Fibroblast of peridontal ligament (primary cell): ENCODE measurements around the gene TTF2.
"Not testable (repeated sequence)": the region's sequence is repeated elsewhere in the genome, so short reads cannot be mapped to it uniquely, and the experiment has no call there.

ENCODE experiments used
- DNase-seq: peaks from one replicate; pipeline ENCODE4 v3.0.0-alpha.2; 2010; ENCODE audit errors: extremely low read depth

TTF2 gene

DNA sequence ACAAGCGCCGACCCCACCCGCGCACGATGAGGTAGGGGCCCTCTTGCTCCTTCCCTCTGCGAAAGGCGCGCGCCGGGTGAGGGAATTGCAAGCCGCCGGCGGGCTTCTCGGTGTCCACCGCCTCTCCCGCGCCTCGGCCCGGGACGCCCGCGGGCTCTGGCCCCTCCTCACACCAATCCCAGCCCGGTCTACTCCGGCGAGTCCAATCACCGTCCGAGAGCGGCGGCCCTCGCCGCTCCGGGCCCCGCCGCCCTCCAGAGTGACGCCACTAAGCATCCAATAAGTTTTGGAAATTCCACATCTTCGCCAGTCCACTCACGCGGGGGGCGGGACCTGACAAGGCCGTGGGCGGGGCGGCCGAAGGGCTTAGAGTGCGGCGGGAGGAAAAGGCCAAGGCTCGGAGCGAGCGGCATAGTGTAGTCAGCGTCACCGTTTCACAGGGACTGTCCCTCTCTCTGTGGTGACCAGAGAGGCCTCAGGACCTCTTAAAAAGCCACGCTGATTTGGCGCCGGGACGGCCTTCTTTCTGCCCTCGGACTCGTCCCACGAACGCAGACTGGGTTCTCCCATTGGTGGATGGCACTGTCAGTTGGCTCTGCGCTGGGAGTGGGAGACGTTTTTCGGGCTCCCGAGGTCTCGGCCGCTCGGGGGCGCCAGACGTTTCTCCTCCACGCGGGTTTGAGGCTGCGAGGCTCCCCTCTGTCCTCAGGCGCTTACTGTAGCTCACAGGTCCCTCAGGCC lies 61.6 kb downstream of the TTF2 start, which contains the start of gene TRIM45:
TSS of gene TRIM45 (minus strand) at position 161 of the 741 bp plus-strand sequence. CDS start 548 bp downstream, outside the sequence.
- DNase-seq = peak; percentile 96

DNA sequence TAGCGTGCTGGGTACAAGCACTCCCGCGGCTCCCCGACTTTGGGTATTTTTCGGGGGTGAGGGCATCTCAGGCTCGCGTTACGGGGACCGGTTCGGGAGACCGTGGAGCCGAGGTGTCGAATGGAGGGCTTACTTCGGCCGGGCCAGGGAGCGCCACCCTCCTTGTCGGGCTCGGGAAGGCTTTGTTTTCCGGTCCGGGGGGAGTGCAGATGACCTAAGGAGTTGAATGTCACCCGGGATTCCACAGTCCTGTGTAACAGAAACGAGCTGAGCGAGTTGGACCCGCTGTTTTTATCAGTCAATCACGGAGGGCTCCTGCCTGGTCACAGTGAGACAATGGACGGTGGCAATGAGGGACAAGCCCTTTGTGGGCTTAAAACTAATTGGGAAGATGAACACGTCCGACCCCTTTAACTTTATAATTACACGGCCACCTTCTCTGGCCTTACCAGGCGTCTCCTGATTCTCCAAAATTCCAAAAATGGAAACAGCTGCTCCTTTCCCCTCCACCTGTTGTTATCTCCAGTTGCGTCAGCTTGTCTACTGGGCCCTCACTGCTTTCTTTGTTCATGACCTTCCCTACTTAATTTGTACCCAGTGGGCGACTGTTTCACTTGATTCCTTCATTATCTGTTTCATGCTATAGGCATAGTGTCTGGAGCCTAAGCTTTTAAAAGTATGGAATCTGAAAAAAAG lies 62.4 kb downstream of the TTF2 start:
- DNase-seq = no peak

DNA sequence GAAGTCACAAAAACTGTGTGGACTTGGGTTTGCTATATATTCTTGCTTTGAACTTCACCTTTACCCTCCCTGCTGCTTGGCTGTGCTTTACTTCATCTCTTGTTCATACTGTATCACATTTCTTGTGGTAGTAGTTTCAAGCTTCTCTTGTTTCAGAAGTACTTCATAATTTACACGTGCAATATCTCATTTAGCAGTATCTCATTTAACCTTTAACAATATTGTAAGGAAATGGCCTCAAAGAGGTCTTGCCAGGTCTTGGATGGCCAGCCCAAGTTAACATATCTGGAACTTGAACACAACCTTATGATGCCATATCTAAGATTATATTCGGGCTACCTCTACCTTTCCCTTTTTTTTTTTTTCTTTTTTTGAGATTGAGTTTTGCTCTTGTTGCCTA lies 63.1 kb downstream of the TTF2 start:
- no peak for DNase-seq

DNA sequence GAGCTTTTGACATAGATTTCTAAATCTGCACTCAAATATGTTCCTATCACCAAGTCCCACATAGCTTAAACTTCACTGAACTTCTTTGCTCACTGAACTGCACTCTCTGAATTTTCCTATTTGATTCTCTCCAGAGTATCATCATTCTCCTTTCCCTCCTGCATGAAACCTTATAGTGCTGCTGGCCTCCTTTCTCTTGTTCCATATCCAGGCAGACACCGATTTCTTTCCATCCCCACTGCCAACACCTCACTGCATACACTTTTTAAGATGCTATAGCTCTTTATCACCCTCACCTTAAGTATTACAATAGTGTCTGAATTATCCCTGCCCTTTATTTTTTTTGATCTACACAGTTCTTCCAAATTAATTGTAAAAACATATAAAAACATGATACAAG lies 64.5 kb downstream of the TTF2 start:
- no peak for DNase-seq

DNA sequence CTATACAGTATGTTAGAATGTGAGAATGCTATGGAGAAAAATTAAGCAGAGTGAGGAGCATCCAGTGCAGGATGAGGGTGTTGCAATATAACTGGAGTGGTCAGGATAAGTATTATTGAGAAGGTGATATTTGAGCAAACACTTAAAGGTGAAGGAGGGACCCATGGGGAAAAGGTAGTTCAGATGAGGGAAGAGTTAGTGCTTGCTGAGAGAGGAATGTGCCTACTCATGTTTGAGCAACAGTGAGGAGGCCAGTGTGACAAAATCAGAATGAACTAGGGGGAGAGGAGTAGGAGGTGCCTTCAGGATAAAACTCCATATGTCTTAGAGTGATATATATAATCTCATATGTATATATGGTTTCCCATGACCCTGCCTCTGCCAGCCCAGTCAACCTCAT lies 67.7 kb downstream of the TTF2 start:
- DNase-seq = peak; percentile 25

DNA sequence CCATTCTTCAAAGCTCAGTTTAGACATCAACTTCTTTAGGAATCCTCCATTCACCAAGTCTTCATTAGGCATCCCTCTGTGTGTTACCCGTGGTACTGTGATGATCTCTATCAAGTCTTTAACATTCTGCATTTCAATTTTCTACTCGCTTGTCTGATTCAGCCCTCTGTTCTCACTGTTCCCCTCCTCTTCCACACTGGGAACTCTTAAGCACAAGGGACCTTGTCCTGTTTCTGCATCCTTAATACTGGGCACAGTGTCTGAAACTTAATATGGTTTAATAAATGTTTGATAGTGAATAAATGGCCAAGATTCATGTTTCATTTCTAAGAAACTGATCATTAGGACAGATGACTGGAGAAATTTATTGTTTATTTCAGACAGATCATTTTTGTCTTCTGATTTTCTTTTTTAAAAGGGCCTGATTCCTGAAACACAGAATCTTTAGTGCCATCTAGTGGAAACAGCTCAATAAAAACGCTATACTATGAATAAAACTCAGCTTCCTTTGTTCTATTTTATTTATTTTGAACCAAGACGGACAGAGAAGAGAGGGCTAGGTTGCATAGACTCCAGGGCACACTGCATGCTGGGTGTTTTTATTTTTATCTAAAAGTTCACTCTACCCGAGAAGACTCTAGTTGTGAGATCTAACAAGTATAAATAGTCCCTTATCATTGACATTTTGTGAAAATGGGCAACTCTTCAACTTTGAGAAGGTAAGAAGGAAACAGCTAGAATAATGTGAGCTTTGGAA lies 68.4 kb downstream of the TTF2 start:
- DNase-seq = peak; percentile 83

DNA sequence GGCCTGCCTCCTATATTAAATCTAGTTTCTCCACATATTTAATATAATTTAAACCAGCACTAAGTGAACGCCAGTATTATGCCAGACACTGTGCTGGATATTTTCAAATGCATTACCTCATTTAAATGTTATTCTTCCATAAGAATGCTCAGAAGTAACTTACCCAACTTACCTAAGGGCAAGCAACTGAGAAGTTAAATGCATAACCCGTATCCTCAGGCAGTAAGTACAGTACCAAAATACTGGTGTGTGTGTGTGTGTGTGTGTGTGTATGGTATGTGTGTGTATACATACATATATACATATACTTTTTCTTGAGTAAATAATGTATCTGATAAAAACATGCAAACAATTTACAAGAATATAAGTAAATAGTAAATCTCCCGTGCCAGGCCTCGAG lies 70.4 kb downstream of the TTF2 start:
- DNase-seq = no peak

DNA sequence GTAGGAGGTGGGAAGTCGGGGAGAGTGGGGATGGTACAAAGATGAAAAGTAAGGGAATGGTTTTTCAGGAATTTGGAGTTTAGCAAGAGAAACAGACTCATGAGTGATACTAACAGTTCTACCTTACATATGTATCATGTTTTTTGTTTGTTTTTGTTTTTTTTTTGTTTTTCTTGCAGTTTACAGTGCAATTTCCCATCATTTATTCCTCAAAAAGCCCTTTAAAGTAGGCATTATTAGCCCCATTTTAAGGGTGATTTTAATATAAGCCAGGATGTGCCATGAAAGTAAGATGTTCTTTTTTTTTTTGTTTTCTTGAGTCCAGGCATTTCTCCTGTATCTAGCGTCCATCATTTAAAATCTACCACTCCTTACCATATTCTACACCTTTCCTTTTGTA lies 75.2 kb downstream of the TTF2 start:
- DNase-seq = no peak

DNA sequence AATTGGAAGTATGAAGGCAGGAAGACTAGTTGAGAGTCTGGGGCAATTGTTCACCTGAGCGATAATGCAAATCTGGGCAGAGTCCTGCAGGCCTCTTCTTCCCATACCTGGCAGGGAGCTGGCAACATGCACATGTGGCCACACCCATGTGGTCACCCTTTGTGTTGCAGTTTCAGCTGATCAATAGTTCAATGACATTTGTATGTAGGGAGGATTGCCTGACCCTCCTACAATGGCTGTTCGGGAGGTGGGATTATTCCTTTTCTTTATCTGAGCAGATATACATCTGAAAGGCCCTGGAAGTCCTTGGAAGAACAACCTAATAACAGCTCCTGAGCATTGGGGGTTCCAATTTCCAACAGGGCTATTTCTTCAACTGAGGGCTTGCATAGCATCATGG lies 76.6 kb downstream of the TTF2 start:
- DNase-seq = no peak

DNA sequence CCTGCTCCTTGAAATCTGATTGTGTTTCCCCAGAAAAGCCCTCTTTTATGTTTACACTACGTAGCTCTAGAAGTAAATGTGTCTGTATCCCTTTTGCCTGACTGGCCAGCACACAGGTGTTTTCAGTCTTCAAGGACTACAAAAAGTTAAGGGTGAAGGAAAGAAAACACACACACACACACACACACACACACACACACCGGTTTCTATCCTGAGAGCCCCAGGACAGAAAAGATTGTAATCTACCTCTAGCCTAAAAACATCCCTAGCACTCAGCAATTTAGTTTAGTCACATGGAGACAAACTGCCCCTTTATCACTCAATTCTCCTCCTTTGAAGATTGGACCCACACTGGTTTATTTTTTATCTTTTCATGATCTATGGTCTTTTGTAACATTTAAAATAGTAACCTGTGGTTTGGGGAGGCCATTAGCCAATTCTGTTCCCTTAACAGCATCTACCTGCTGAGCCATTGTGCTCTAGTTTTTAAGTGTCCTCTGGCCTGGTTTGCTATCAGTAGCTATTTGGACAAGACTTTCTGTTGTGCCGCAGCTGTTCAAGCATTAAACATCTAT lies 77.2 kb downstream of the TTF2 start:
- DNase-seq = no peak

DNA sequence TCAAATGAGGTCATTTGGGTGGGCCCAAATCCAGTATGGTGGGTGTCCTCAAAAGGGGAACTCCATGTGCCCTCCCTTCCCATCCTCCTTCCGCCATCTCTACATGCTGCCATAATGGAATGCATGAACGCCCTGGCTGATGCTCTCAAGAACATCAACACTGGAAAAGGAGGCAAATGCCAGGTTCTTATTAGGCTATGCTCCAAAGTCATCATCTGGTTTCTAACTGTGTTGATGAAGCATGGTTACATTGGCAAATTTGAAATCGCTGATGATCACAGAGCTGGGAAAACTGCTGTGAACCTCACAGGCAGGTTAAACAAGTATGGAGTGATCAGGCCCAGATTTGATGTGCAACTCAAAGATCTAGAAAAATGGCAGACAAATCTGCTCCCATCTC lies 78.0 kb downstream of the TTF2 start:
- no peak for DNase-seq

DNA sequence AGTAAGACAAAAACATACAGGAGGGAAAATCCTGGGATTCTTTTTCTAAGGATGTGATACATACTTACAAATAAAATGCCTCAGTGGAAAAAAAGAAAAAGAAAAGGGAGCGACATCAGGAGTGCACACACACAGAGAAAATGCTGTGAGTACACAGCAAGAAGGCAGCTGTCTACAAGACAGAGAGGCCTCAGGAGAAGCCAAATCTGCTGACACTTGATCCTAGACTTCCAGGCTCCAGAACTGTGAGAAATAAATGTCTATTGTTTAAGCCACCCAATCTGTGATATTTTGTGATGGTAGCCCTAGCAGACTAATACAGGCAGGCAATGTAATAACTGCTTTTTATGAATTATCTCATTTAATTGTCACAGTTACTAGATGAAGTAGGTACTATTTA lies 78.4 kb downstream of the TTF2 start:
- DNase-seq = no peak

DNA sequence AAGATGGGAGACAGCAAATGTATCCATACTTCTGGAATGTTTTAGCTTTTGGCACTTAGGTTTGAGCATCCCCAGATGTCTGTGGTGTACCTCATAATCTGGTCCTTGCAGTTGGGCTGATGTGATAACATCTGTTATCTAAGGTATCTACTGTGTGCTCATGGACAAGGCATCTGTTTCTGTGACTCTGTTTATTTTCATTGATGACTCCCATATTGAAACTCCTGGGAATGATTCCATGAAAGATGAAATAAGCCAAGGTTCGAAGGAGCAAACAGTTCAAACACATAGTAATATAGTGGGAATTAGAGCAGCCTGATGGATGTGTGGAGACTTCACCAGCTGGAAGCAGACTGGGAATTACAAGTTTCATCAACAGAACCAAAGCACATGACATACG lies 82.1 kb downstream of the TTF2 start:
- DNase-seq = peak; percentile 61

DNA sequence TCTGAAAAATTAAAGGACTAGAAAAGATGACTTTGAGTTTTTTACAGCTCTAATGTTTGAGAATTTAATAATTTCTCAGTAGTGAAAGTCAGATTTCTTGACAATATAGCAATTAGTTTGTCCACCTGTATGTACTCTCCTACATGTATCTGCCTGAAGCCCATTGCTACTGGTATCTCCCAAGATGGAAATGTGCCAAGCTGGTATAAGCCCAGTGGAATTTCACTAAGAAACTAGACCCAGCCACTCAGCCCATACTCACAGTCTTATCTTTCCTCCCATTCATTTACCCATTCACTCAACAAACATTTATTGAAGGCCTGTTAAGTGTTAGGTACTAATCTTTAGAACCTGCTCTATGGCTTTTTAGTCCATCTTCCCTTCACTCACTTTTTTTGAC lies 83.0 kb downstream of the TTF2 start:
- no peak for DNase-seq

DNA sequence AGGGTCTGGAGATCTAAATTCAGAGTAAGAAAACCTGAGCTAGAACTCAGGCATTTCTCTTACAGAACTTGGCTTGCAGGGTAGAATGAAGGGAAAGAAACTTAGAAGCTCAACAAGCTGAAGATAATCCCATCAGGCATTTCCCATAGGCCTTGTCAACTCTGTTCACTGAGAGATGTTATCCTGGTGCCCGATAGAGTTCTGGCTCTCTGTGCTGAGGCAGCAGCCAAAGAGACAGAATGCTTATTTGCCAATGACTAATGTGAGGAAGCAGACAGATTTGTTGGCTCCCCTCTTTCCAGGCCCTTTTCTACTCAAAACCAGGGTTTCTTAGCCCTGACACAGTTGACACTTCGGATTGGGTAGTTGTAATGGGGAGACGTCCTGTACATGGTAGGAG lies 83.7 kb downstream of the TTF2 start:
- DNase-seq = no peak

DNA sequence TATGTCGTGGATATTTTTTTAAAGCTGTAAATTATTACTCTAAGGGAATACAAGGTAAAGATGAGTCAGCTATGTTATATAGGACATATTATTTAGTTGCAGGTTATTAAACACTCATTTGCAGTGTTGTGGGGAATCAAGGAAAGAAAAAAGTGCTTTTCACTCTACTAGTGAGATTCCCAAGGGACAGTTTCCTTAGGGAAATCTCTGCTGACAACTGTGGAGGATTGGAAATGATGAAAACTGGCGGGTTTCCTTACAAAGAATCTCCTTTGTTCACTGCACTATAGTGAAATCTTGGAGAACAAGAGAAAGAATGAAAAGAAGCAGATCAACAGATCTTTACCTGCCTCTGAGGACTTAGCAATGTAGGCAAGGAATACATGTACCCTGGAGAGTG lies 85.9 kb downstream of the TTF2 start:
- no peak for DNase-seq

DNA sequence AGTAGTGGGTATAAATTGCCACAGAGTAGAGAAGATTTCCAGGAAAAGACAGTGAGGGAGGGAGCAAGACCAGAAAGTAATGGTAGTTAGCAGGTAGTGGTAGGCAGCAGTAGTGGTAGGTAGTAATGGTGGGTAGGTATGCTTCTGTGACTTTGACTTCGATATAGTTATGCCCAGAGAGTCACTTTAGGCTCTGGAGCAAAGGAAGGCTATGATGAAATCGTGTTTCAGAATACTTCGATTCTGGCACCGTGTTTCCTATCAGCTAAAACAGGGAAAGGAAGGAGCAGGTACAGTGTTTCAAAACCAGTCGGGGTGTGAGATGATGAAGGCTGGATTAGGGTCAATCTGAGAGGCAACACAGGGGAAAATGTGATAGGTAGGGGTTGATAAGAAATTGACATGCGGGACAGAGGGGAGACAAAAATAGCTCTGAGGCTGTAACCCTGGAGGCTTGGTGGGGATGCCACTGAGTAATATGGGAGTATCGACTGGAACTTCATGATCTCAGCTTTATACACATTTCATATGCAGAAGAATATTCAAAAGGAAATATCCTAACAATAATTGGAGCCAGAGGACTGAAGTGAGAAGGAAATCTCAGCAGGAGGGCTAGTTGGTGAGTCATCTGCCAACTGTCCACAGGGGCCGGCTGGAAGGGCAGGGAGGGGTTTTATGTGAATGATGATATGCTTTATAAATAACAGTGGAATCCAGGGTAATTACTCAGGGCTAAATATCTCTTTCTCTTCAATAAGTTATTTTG lies 86.6 kb downstream of the TTF2 start:
- DNase-seq = peak; percentile 97

DNA sequence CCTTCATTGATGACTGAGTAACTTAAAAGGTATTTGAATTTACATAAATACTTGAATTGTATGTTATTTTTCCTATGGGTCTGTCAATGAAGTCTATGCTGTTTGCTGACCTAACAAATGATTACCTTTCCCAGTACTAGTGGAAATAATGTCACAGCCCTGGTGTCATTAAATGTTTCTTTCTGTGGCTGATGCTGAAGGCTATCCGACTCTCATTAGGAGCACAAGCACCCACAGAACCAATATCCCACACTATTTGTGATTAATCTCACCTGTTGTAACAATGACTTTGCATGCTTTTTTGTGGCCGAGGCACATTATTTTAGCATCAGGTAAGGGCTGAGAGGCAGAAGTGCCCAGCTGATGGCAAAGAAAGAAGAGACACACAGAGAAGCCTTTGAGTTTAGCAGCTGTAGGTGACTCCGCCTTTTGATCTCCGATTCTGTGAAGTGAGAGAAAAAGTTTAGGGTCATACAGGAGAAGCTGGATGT lies 87.3 kb downstream of the TTF2 start:
- DNase-seq = no peak

DNA sequence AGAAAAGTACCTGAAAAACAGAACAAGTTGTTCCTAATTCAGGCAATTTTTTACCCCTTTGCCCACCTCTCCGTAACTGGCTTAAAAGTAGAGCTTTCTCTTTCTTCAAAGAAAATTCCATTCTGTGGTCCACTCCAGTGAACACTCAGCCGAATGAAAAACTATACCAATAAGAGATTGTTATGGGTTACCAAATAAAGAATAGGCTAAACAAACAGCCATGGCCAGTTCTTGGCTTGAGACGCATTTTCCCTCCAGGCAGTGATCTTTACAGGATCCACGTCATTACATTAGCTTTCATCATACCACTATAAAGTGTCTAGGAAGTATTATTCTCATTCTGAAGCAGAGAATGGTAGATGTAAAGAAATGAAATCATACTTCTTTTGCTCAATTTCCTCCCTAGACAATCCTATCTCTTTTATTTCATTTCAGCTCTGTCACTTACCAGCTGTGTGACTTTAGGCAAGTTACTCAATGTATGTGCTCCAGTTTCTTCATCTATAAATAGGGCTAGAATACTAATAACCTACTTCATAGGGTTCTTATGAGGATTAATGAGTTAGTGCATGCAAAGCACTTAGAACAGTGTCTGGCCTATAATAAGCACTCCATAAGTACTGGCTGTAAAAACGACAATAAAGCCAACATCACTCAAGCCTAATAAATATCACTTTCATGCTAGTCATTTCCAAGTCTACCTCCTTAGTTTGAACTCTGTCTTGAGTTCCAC lies 87.9 kb downstream of the TTF2 start:
- DNase-seq = peak; percentile 93

DNA sequence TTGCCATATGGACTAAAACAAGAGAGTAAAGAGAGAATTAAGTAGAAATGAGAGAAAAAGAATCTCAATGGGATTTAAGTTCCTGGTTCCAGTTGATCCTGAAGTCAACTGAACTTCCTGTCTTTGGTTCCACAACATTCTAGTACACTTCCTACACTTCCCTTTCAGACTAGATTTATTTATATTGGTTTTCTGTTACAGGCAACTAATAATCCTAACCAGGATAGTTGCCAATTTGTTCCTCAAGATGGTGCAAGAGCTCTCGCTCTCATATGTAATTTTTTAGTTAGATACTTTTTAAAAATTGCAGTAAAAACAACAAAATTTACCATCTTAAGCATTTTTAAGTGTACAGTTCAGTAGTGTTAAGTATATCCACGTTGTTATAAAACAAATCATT lies 90.2 kb downstream of the TTF2 start:
- DNase-seq = peak; percentile 59

DNA sequence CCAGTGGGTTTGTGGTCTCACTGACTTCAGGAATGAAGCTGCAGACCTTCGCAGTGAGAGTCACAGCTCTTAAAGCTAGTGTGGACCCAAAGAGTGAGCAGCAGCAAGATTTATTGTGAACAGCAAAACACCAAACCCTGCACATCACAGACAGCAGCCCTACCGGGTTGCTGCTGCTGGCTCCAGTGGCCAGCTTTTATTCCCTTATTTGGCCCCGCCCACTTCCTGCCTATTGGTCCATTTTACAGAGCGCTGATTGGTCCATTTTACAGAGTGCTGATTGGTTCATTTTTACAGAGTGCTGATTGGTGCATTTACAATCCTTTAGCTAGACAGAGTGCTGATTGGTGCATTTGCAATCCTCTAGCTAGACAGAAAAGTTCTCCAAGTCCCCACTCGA lies 91.2 kb downstream of the TTF2 start:
- DNase-seq = not testable (repeated sequence)
